ENCODE measurements around the gene UQCRC1.

GRCh38 chr3:48633256-48633655 lies 23.8 kb upstream of the UQCRC1 start:
- TF ChIP-seq CTCF (IDR thresholded peaks at IDR 0.05) (no peak), EZH2 (IDR thresholded peaks at IDR 0.05) (no peak)
